ENCODE measurements around the gene SGSM1. TPM values are rescaled to one million over a fixed set of nuclear protein-coding genes. Genes with fewer than 3 reads are reported as not detected.

Gene SGSM1
- total RNA-seq, 2 donors from 2014 or later: 6.8 to 11.1 TPM

GRCh38 chr22:24848559-24849168 is 42.7 kb downstream of the SGSM1 start:
- no peaks in the 10 kb centered on the region for H3K27me3 ChIP-seq (replicated peaks; ENCODE audit: insufficient read depth)
- DNase-seq (ENCODE audit: low spot score) (no peak), ATAC-seq (ENCODE audit: insufficient number of reproducible peaks, low FRiP score, low read depth) (no peak)
- TF ChIP-seq CTCF (IDR thresholded peaks at IDR 0.05): no peak
- H3K4me3 ChIP-seq: no peak overlapping the region
- H3K4me1 ChIP-seq (ENCODE audit: control insufficient read depth in 1 of 2, low read depth in 2 of 2): peaks cover 0 to 16% of the 10 kb centered on the region in 2 donors
- peaks cover 6% of the 10 kb centered on the region for H3K36me3 ChIP-seq
- no peaks in the 10 kb centered on the region for H3K9me3 ChIP-seq
- H3K27ac ChIP-seq: no peak overlapping the region

- ATAC-seq (ENCODE audit: insufficient number of reproducible peaks, low FRiP score, low read depth) (no peak), DNase-seq (ENCODE audit: low spot score) (no peak)
- no peaks in the 10 kb centered on the region for H3K9me3 ChIP-seq
- H3K4me1 ChIP-seq (ENCODE audit: control insufficient read depth in 1 of 2, low read depth in 2 of 2): no peaks in the 10 kb centered on the region
- TF ChIP-seq CTCF (IDR thresholded peaks at IDR 0.05): no peak
- peaks cover 23% of the 10 kb centered on the region for H3K36me3 ChIP-seq
- H3K27ac ChIP-seq: no peak overlapping the region
- no peaks in the 10 kb centered on the region for H3K27me3 ChIP-seq (replicated peaks; ENCODE audit: insufficient read depth)
- no peak overlapping the region for H3K4me3 ChIP-seq
Observed at GRCh38 chr22:24855794-24856193, 49.8 kb downstream of the SGSM1 start.

- H3K27ac ChIP-seq: no peak overlapping the region
- DNase-seq (ENCODE audit: low spot score): no peak
- no peaks in the 10 kb centered on the region for H3K9me3 ChIP-seq
- H3K4me1 ChIP-seq (ENCODE audit: control insufficient read depth in 1 of 2, low read depth in 2 of 2): no peaks in the 10 kb centered on the region
- H3K36me3 ChIP-seq: peaks cover 17% of the 10 kb centered on the region
- no peaks in the 10 kb centered on the region for H3K27me3 ChIP-seq (replicated peaks; ENCODE audit: insufficient read depth)
- no peak for ATAC-seq (ENCODE audit: insufficient number of reproducible peaks, low FRiP score, low read depth)
- H3K4me3 ChIP-seq: no peak overlapping the region
- TF ChIP-seq CTCF (IDR thresholded peaks at IDR 0.05): no peak
Observed at GRCh38 chr22:24857576-24857975, 51.6 kb downstream of the SGSM1 start.

GRCh38 chr22:24859587-24859986 is 53.6 kb downstream of the SGSM1 start:
- Histone ChIP-seq H3K4me3 (no peak overlapping the region), H3K36me3 (peaks cover 30% of the 10 kb centered on the region), H3K27ac (no peak overlapping the region), H3K4me1 (ENCODE audit: control insufficient read depth in 1 of 2, low read depth in 2 of 2) (no peaks in the 10 kb centered on the region), H3K9me3 (no peaks in the 10 kb centered on the region), H3K27me3 (replicated peaks; ENCODE audit: insufficient read depth) (no peaks in the 10 kb centered on the region)
- ATAC-seq (ENCODE audit: insufficient number of reproducible peaks, low FRiP score, low read depth) (no peak), DNase-seq (ENCODE audit: low spot score) (no peak)
- no peak for TF ChIP-seq CTCF (IDR thresholded peaks at IDR 0.05)

- no peak for TF ChIP-seq CTCF (IDR thresholded peaks at IDR 0.05)
- no peak for ATAC-seq (ENCODE audit: insufficient number of reproducible peaks, low FRiP score, low read depth)
Observed at GRCh38 chr22:24865508-24865907, 59.5 kb downstream of the SGSM1 start.

More at GRCh38 chr22:24865508-24865907, 59.5 kb downstream of the SGSM1 start:
- H3K4me1 ChIP-seq (ENCODE audit: control insufficient read depth in 1 of 2, low read depth in 2 of 2): no peaks in the 10 kb centered on the region
- no peak overlapping the region for H3K27ac ChIP-seq
- H3K9me3 ChIP-seq: no peaks in the 10 kb centered on the region
- DNase-seq (ENCODE audit: low spot score): no peak
- H3K4me3 ChIP-seq: no peak overlapping the region
- H3K36me3 ChIP-seq: peaks cover 21% of the 10 kb centered on the region
- H3K27me3 ChIP-seq (replicated peaks; ENCODE audit: insufficient read depth): no peaks in the 10 kb centered on the region

All from thoracic aorta (tissue), 2 donors.